ENCODE data around the gene ZNF618.

Gene ZNF618, protein sequence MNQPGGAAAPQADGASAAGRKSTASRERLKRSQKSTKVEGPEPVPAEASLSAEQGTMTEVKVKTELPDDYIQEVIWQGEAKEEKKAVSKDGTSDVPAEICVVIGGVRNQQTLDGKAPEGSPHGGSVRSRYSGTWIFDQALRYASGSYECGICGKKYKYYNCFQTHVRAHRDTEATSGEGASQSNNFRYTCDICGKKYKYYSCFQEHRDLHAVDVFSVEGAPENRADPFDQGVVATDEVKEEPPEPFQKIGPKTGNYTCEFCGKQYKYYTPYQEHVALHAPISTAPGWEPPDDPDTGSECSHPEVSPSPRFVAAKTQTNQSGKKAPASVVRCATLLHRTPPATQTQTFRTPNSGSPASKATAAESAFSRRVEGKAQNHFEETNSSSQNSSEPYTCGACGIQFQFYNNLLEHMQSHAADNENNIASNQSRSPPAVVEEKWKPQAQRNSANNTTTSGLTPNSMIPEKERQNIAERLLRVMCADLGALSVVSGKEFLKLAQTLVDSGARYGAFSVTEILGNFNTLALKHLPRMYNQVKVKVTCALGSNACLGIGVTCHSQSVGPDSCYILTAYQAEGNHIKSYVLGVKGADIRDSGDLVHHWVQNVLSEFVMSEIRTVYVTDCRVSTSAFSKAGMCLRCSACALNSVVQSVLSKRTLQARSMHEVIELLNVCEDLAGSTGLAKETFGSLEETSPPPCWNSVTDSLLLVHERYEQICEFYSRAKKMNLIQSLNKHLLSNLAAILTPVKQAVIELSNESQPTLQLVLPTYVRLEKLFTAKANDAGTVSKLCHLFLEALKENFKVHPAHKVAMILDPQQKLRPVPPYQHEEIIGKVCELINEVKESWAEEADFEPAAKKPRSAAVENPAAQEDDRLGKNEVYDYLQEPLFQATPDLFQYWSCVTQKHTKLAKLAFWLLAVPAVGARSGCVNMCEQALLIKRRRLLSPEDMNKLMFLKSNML
- 0.11 to 2.5 (median 0.60) reads per million in 3 experiments for total RNA-seq

DNA sequence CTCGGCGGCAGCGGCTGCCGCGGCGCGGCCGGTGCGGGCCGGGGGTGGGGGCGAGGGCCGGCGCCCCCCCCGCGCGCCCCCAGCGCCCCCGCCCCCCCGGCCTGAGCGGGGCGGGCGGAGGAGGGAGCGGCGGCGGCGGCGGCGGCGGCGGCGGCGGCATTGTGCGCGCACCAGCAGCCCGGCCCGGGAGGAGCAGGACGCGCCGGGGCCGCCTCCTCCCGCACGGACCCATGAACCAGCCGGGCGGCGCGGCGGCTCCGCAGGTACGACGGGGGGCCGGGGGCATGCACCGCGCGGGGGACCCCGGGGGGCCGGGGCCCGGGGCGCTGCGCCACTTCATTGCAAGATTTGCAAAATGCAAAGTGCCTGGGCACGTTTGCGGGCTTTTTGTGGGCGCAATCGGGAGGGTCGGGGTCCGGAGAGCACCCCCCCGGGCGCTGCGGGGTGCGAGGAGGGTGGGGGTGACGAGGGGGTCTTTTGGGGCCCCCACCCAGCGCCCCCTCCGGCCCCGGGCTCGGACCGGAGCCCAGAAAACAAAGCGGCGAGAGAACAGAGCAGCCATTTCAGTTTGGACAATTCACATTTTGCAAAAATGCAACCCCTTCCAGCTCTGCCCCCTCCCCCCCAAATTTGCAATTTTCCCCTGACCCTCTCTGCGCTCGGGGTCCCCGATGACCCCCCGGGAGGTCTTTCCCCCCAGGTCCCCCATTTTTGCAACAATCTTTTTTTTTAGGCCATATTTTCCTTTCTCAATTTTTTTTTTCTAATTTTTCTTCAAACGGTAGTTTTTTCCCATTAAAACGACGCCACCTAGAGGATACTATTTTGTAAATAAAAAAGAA lies at the start of gene ZNF618:
ZNF618 (plus strand) TSS at position 159 of the 842 bp plus-strand sequence; CDS start at position 231, 72 bp downstream.
- DNase-seq = no peak

DNA sequence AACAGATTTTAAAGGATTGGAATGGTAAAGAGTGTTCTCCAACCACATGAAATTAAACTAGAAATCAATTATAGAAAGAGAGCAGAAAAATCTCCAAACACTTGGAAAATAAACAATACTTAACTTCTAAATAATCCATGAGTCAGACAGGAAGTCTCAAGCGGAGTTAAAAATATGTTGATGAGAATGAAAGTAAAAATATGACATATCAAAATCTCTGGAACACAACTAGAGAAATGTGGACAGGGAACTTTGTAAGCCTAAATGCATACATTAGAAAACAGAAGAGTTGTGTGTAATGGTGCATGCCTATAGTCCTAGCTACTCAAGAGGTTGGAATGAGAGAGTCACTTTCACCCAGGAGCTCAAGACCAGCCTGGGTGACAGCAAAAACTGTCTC lies 47.9 kb upstream of the ZNF618 start:
- no peak for DNase-seq

DNA sequence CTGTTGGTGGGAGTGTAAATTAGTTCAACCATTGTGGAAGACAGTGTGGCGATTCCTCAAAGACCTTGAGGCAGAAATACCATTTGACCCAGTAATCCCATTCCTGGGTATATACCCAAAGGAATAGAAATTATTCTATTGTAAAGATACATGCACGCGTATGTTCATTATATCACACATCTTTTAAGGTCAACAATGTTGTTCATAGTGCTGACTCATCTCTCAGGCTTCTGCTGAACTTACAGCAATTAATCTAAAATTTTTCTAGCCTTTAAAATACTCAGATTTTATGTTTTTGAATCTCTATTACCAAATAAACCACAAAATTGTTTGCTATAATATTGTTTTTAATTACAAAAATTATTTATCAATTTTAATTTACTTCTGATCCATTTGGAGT lies 38.8 kb upstream of the ZNF618 start:
- no peak for DNase-seq

DNA sequence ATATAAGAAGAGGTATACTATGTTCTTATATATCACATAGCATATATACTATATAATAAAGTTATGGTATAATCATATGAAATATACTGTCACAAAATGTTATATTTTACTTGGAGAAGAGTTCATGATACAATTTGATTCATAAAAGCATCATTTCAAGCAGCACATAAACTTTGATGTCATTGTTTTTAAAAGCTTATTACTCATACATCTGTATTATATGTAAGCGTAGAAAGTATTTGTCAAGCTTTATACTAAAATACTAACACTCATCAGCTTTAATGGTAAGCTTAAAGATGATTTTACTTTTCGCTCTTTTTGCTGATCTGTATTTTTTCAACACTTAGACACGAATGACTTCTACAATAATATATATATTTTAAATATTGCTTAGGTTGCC lies 34.0 kb upstream of the ZNF618 start:
- DNase-seq = no peak

DNA sequence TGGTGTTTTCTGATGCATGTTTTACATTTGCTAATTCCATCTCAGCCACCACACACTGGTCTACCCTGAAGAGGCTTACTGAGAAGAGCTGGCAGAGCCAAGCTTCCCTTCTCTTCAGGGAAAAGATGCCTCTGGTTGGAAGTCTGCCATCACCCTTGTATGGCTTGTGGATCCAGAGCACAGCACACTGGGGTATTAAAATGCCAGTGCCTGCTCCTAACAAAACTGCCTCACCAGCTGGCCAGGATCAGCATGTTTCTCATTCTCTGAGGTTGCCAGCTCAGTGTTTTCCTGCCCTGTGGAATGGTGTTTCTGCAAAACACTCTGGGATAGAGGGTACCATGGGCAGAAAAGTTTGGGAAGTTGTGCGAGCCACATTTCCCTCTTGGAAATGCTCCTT lies 31.6 kb upstream of the ZNF618 start:
- DNase-seq = no peak

DNA sequence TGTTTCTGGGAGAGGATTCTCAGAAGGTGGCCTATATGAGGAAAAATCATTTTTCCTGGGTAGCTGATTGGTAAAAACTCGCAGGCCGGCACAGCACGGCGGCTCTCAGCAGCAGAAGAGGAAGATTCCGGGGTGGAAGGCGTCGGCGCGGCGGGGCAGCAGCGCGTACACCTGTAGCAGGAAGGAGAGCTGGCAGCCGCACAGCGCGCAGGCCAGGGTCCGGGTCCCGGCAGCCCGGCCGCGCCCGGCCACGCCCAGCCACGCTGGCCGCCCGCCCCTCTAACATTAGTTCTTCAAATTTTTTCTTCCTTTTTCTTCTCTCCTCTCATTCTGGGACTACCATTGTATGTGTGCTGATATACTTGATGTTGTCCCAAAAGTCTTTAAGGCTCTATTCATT lies 24.8 kb upstream of the ZNF618 start:
- no peak for DNase-seq

DNA sequence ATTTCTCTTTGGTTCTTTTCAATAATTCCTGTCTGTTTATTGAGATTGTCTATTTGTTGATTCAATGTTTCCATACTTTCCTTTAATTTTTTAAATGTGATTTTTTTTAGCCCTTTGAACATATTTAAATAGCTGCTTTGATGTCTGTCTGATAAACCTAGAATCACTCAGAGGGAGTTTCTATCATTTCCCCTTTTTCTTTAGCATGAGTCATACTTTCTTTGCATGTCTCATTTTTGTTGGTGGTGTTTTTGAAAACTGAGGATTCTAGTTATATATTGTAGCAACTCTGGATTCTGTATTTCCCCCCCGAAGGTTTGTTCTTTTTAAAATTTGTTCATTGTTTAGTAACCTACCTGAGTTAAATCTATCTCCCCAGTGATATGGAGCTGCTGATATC lies 24.2 kb upstream of the ZNF618 start:
- no peak for DNase-seq

DNA sequence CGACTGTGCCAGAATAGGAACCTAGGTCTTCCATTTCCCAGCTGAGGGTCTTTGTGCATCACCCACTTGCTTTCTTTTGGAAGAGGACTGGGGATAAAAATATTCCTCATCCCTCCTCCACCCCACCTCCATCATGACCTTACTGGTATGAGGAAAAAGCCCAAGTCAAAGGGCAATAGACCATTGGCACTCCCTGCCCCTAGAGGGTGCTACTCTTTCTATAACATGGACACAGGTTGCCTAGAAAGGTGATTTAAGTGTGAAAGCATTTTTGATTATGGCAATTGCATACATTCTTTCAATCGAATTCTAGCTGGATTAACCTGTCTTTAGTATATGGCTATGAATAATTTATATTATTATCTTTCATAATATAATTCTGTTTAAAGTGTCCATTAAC lies 22.8 kb upstream of the ZNF618 start:
- DNase-seq = no peak

DNA sequence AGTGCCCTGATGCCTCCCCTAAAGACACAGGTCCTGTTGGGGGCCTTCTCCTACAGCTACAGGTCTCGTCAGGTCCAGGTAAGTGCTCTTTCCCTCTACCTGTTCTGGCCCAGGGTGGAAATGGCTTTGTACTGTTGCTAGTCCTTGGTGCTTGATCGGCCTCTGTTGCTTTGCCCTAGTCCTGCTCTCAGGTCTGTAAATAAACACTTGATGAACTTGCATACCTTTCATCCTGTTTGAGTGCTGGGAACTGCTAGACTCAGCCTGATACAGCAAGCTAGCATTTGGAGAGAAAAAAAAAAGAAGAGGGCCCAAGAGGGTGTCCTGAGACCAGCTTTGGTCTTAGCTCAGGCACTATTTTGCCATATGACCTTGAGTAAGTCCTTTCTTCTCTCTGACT lies 21.8 kb upstream of the ZNF618 start:
- no peak for DNase-seq

DNA sequence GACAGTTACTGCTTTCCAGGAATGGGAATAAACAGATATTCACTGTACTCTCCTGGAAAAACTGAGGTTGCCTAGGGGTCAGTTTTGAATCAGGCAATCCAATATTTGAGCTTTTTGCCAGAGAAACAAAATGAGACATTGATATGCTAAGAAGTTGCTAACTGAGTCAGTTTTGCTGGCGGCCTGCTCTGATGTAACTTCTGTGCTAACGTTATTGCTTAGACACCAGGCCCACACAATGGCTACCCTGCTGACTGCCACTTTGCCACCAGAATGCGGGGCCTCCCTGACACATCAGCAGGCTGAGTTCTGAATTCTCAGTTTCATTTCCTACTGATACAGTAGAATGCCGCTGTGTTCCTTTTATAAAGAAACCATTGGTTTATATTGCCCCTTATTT lies 18.2 kb upstream of the ZNF618 start:
- DNase-seq = no peak

DNA sequence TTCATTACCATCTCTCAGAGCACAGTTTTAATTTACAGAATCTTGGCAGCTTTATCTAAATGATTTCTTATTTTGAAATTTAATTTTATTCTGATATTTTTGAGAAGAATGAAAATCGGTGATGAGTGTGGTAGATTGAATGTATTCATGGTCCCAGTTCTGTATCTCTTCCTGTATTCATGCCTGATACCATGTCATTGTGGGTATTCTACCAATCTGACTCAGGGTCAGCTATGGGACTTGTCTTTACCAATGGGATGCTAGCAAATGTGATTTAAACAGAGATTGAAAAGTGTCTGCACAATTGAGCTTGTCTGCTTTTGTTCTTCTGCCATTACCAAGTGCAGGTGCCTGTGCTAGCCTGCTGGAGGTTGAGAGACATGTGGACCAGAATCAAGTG lies 17.8 kb upstream of the ZNF618 start:
- DNase-seq = no peak

DNA sequence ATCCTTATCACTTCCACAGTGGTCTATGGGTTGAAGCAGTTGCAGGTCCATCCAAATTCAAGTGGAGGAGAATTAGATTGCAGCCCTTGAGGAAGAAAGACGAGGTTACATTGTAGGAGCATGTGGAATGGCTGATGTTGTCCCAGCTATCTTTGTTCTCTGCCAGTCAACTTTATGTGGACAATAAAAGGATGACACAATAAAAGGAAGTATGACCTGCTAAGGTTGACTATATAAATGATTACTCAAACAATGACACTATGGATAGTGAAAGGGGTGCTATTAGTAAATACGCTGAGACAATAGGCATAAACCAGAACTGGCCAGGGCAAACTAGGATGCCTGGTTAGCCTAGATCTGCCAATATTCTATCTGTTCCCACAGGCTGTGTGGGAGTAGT lies 12.8 kb upstream of the ZNF618 start:
- DNase-seq = no peak

DNA sequence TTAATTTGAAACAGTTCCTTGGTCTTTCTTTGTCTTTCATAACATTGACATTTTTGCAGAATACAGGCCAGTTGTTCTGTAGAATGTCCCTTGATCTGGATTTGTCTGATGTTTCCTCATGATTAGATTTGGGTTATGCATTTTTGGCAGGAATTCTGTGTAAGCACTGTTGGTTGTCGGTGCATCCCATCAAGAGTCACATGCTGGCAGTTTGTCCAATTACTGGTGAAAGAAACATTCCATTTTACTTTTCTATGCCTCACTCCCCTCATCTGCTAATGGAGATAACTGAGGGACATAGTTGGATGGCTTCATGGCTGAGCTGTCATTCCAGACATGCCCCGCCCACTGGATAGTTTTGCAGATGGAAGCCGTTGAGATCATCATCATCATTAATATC lies 7.6 kb upstream of the ZNF618 start:
- DNase-seq = no peak

DNA sequence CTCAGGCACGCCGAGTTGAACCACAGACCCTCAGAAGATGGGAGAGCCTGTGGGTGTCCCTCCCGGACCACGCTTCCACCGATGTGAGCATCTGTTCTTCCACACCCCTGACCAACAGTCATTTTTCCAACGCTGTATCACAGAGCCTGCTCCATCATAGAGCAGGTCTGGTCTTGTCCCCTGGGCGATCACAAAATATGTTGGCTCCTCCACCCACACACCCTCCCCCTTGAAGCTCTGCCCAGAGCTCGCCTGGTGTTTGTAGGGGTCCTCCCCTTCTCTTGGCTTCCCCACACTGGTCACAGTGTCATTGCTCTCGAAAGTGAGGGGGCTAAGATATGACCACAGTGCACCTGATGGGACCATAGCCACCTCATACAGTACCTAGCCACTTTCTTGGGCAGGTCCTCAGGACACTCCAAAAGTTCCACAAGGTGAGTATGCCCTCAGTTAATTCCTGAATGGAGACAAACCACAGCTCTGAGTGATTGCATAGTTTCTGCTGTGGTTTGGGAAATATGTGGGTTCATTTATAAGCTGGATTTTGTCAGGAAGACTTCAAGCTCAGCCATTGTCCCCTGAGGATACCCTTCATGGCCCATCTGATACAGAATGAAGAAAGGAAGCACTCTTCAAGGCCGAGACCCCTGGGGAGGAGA lies 3.5 kb upstream of the ZNF618 start:
- no peak for DNase-seq

DNA sequence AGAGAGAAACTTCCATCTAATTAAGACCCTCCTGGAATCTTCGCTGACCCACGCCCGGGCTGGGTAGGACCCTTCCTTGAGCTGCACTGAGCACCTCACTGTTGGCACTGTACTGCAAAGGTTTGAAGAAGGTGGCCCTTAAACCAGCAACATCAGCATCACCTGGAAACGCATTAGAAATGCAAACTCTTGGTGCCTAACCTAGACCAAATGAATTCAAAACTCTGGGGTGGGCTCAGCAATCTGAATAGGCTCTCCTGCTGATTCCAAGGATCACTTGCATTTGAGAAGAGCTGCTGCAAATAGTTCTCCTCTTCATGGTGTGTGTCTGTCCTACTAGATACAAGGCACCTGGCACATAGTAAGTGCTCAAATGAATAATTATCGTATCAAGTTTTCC lies 2.7 kb upstream of the ZNF618 start:
- DNase-seq = no peak

DNA sequence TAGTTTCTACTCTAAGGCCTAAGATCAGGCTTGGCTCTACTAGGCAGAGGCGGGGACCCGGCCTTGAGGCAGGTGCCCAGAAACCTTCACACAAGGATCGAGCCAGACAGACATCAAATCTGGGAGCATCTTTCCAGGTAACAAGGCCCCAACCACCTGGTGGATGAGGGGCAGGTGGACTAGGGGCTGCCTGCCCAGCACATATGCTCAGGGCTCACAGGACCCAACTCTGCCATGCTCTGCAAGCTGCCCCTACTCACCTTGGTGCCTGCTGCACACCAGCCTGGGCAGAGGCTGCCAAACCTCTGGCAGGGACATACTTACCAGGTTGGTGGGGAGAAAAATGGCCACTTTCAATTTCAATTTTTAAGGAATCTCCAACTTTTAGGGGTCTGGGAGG lies 2.2 kb upstream of the ZNF618 start:
- no peak for DNase-seq

DNA sequence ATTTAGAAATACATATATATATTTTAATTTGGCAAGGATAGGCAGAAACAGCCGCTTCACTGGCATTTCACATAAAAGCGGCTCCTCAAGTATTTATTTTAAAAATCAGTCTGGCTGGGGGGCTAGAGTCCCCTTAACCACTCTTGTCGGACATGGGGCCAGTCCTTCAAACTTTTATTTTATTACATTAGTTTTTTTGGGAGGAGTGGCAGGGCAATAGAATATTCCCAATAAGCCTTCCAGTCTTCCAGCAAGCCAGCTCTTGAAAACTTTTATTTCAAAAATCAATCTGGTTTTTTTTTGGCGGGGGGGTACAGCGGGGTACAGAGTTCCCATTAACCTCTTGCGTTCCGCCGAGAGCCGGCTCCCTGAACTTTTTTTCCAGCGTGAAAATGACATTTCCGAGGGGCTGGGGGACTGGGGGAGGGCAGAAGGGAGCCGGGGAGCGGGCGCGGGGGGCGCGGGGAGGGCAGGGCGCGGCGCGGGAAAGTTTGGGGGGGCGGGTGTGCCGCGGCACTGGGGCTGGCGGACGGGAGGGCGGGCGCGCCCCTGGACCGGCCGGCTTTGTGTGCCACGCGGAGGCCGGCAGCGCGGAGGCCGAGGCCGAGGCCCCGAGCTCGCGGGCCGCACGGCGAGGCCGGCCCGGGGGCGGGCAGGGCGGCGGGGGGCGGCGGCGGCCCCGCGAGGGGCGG lies 504 bp upstream of the ZNF618 start:
- no peak for DNase-seq

DNA sequence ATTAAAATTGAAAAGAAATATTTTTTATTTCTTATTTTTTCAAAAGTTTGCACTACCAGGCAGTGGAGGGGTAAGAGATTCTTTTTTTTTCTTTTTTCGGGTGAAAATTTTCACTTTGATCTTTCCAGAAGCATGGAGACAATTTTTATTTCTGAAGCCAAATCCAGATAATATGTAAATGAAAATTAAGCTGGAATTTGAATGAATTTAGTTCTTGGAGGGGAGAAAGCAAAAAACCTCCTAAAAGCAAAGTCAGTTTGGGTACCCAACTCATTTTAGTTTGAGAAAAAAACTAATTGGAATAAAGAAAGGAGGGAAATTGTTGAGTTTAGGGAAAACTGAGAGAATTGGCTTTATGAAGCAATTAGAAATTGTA lies 872 bp downstream of the ZNF618 start:
- DNase-seq = no peak

DNA sequence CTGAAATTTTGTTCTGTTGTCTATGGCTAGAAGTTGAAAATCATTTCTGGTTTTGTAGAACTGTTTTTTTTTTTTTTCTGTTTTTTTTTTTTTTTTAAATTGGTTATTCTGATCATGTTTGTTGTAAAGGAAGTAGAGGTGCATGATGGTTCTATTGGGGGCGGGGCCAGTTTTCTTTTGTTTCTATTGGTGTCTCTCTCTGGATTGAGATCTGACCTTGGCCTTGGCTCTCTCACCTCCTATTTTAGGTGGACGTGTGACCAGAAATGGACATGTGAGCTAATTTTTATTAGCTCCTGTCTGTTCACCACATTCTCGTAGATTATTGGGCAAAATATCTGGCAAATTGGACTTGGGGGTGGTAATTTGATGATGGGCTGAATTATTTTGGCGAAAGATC lies 3.2 kb downstream of the ZNF618 start:
- DNase-seq = no peak

DNA sequence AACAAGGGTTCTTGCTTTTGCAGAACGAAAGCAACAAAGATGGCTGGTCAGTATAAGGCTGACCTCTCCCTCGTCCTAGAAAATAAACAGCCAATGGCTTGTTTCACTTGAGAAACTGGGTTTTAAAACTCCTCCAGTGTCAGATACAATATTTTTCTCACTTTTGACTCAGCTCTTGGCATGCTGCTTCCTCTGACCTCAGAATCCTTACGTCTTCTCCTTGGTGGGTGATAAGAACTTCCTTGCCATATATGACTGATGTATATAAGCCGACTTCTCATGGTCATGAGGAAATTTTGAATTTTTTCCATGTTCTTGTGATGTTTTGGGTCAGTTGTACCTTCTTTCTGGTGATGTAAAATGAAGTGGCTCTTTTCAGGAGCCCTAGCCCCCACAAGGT lies 3.8 kb downstream of the ZNF618 start:
- DNase-seq = no peak

DNA sequence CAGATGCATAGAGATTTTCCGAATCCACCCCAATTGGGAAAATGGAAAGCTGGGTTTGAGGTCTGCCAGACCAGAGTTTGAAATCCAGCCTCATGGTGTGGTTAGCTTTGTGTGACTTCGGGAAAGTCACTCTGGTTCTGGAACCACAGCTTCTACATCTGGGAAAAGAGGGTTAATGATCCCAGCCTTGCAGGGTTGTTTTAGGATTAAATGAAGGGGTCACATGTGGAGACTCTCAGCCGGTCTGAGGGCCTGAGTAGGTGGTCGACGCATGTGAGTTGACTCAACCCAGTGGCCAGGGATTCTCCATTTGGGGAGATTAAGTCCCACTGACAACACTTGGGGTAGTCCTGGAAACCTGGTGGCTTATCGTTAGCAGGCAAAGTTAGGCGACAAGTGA lies 6.1 kb downstream of the ZNF618 start:
- DNase-seq = no peak

DNA sequence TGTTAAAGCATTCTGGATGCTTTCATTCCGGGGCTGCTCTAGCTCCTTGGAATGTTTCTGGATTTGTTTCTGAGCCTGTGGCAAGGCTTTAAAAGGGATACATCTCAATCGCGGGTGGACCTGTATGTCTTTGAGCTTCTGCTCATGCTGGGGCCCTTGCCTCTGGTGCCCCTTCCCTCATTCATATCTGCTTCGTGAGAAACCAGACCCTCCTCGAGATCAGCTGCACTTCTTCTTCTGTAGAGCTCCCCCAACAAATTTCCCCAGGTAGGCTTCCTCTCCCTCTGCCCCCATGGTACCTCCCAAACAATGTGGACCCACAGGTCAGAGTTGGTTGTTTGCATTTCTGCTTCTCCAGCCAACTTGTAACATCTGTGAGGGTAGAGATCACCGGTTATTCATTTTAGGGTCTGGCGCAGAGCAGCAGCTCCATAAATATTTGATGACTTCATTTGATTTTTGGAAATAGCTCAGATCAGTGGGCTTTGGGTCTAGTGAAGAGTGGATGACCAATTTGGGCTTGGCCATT lies 6.6 kb downstream of the ZNF618 start:
- DNase-seq = no peak
